ENCODE data around the gene RIBC2. TPM values are rescaled to one million over a fixed set of nuclear protein-coding genes. Genes with fewer than 3 reads are reported as not detected.

RIBC2 gene
- total and polyA plus RNA-seq, 10 of the 15 experiments (the other 5 are each of a cell fraction or from before 2014, with no cell fraction given), result 0.10 TPM; not detected in 9

- Histone ChIP-seq H4K20me1 (ENCODE audit: control insufficient read depth, insufficient read depth) (no peaks in the 10 kb centered on the region), H3K4me1 (ENCODE audit: control insufficient read depth, insufficient read depth, low read length) (no peaks in the 10 kb centered on the region), H2AFZ (ENCODE audit: control insufficient read depth, low read depth, low read length) (no peak overlapping the region), H3K27ac (ENCODE audit: control insufficient read depth, insufficient read depth) (no peak overlapping the region), H3K9ac (ENCODE audit: control insufficient read depth, insufficient read depth, low read length) (no peak overlapping the region), H3K9me3 (replicated peaks; ENCODE audit: control insufficient read depth, insufficient read depth, low read length) (no peaks in the 10 kb centered on the region; the same call in 2 of the 3 replicates), H3K36me3 (ENCODE audit: control insufficient read depth in 2 of 2, insufficient read depth in 2 of 2, low read length in 1 of 2) (no peaks in the 10 kb centered on the region), H3K4me2 (ENCODE audit: control insufficient read depth, insufficient read depth) (no peak overlapping the region), H3K27me3 (replicated peaks in 1 of 2; ENCODE audit: control insufficient read depth in 2 of 2, insufficient read depth in 2 of 2, low read length in 1 of 2) (peaks cover 0 to 2% of the 10 kb centered on the region in 2 experiments; a peak in 2 of 4 replicates), H3K79me2 (ENCODE audit: control insufficient read depth, insufficient read depth, low read length) (no peaks in the 10 kb centered on the region), H3K4me3 (no peak overlapping the region)
- SMC1A ChIA-PET (ENCODE audit: uncharacterized antibody, unreplicated experiment), result no interaction called here
- CTCF ChIA-PET, result no interaction called here
- in situ Hi-C loops (cut with MboI), result no loop called here
- BruUV-seq (replicated peaks), result no TSS peak
- RAD21 ChIA-PET (ENCODE audit: unreplicated experiment), result no interaction called here
- POLR2A ChIA-PET, result no interaction called here
- intact Hi-C loops (cut with micrococcal nuclease; ENCODE audit: unreplicated experiment), result no loop called here
- DNase-seq (ENCODE audit: low read depth, low spot score), result no peak
- 0% methylated on average over 3 of the region's 3 CpGs for WGBS (ENCODE audit: insufficient coverage, insufficient replicate concordance, low lambda C conversion rate, missing lambda C conversion rate)
- FAIRE-seq, result no peak
- no peak for ATAC-seq
- TF ChIP-seq MTA2 (IDR thresholded peaks at IDR 0.05; ENCODE audit: low read depth), result no peak
- no peak for TF ChIP-seq RELB (IDR thresholded peaks at IDR 0.05; ENCODE audit: low read depth)
- no peak for TF ChIP-seq BCLAF1 (IDR thresholded peaks at IDR 0.05)
- TF ChIP-seq CUX1 (IDR thresholded peaks at IDR 0.05; ENCODE audit: insufficient replicate concordance, low read depth, low read length), result no peak
- TF ChIP-seq PAX8 (IDR thresholded peaks at IDR 0.05), result no peak
- TF ChIP-seq CHD2 (IDR thresholded peaks at IDR 0.05; ENCODE audit: borderline replicate concordance, low read depth, low read length), result no peak
- no peak for TF ChIP-seq KLF5 (IDR thresholded peaks at IDR 0.05; ENCODE audit: partially characterized antibody)
- no peak for TF ChIP-seq LARP7 (IDR thresholded peaks at IDR 0.05)
- TF ChIP-seq TCF3 (IDR thresholded peaks at IDR 0.05; ENCODE audit: borderline replicate concordance, insufficient read depth, low read depth, low read length), result no peak
- no peak for TF ChIP-seq ETV6 (conservative IDR thresholded peaks at IDR 0.05 in 1 of 2, IDR thresholded peaks at IDR 0.05 in 1 of 2; ENCODE audit: borderline replicate concordance in 1 of 2, low read depth in 1 of 2)
- TF ChIP-seq SMAD1 (IDR thresholded peaks at IDR 0.05; ENCODE audit: low read depth, partially characterized antibody), result no peak
- TF ChIP-seq NFYA (IDR thresholded peaks at IDR 0.05; ENCODE audit: borderline replicate concordance, low read depth, low read length), result no peak
- TF ChIP-seq HSF1 (IDR thresholded peaks at IDR 0.05; ENCODE audit: low read depth, low read length), result no peak
Observed at GRCh38 chr22:45480717-45481116, 67.2 kb downstream of the RIBC2 start.
